GM19468 (cell line): ENCODE results near the gene MSANTD1.

ENCODE experiments used
- ATAC-seq: cut with Tn5 transposase; IDR thresholded peaks from one replicate; pipeline ENCODE4 v1.9.1; 2021; ENCODE audit warnings: mild to moderate bottlenecking, moderate library complexity, moderate number of reproducible peaks; ENCODE audit not compliant: unreplicated experiment; ENCODE audit errors: extremely low read depth

MSANTD1 gene

DNA sequence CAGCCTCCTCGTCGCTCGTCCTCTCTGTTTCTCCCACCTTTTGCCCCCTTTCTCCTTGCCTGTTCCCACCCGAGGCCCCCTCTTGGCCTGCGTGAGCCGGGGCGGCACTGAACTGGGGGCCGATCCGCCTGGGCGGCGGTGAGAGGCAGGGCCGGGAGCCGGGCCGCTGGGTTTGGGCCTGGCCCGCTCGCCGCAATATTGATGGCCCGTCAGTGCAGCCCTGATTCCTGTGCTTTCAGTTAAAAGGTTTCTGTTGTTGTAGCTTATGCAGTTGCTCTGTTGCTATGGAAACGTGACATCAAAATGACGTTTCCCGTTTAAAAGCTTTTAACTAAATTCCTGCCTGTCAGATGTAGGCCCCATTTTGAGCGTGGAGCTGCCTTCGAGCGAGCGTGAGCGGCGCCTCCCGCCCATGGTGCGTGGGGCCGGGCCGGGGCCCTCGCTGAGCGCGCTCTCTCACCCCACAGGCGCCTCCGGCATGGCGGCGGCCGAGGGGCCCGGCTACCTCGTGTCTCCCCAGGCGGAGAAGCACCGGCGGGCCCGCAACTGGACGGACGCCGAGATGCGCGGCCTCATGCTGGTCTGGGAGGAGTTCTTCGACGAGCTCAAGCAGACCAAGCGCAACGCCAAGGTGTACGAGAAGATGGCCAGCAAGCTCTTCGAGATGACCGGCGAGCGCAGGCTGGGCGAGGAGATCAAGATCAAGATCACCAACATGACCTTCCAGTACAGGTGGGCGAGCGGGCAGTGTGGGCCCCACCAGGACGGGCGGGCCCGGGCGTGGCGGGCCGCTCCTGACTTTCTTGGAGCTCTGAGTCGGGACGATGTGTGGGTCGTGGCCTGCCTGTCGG lies at the start of gene MSANTD1:
TSS of gene MSANTD1 (plus strand) at position 349 of the 851 bp plus-strand sequence. CDS start at position 413, 64 bp downstream.
- ATAC-seq = no peak

GRCh38 chr4:3199653-3200422 lies 49.1 kb upstream of the MSANTD1 start:
- no peak for ATAC-seq

GRCh38 chr4:3200423-3201090 lies 48.4 kb upstream of the MSANTD1 start:
- no peak for ATAC-seq

DNA sequence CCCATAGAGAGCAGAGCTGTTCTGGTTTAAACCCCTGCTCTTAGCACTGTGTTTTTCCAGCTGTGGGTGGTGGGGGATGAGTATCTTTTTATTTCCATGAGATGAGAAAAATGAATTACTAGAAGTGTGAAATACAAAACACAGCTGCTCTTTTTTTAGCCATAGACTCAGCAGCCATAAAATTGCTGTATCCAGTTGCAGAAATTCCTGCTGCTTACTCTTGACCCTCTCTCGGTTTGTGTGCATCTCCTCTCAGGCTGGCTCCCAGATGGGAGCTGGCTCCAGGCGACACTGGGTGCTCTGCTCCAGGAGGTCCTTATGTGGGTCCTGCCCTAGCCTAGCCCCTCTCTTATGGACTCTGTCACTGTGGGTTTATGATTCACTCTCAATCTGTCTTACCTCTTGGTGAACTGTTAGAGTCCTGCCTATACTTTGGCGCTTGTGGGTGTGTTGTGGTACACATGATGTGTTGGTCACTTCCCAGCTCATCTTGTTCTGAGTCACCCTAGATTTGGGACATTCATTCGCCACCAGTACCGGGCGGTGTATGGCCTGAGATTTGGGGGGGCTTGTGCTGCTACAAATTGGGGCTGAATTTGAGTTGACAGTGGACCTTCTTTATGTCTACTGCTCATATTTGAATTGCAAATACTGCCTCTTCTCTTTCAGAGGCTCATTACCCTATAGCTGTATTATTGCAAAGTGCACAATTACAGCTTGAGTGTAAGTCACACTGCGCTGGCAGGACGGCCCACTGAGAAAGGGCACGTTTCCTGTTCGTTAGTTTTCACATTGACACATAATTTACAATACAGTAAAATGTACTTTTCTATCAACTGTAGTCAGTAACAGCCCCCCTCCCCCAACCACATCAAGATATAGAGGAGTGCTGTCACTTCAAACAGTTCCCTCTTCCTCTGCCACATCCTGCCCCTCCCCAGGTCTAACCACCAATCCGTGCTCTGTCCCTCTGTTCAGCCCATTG lies 46.9 kb upstream of the MSANTD1 start:
- peak; percentile 20 for ATAC-seq

- ATAC-seq = no peak
These were observed 45.8 kb upstream of the MSANTD1 start for GRCh38 chr4:3202836-3203820.

DNA sequence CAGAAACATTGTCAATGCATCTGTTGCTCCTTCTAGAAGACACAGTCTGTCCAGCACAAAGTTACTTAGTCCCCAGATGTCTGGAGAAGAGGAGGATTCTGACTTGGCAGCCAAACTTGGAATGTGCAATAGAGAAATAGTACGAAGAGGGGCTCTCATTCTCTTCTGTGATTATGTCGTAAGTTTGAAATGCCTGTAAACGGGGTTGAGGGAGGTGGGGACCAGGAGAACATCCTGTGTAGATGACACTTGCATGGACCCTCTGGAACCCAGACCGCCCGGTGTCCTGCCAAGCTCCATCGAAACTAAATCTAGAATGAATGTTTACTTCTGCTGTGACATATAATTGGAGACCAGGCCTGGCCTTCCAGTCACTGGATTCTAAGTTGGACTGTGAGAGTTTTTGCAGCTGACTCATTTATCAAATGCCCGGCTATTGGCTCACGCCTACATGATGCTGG lies 45.0 kb upstream of the MSANTD1 start:
- no peak for ATAC-seq

GRCh38 chr4:3205995-3206394 lies 43.0 kb upstream of the MSANTD1 start:
- no peak for ATAC-seq

DNA sequence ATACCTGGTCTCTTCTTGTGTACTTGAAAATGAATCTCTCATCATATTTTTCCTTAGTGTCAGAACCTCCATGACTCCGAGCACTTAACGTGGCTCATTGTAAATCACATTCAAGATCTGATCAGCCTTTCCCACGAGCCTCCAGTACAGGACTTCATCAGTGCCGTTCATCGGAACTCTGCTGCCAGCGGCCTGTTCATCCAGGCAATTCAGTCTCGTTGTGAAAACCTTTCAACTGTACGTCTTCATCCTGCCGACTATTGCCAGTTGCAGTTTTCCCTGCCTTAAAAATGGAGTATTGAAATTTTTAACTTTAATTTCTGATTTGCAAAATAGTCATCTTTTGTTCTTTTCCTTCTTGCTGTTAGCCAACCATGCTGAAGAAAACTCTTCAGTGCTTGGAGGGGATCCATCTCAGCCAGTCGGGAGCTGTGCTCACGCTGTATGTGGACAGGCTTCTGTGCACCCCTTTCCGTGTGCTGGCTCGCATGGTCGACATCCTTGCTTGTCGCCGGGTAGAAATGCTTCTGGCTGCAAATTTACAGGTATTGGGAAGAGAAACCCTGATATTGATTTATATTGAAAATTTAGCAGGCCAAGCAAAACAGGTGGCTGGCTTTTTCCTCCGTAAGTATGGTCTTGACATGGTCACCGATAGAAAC lies 42.4 kb upstream of the MSANTD1 start:
- no peak for ATAC-seq

DNA sequence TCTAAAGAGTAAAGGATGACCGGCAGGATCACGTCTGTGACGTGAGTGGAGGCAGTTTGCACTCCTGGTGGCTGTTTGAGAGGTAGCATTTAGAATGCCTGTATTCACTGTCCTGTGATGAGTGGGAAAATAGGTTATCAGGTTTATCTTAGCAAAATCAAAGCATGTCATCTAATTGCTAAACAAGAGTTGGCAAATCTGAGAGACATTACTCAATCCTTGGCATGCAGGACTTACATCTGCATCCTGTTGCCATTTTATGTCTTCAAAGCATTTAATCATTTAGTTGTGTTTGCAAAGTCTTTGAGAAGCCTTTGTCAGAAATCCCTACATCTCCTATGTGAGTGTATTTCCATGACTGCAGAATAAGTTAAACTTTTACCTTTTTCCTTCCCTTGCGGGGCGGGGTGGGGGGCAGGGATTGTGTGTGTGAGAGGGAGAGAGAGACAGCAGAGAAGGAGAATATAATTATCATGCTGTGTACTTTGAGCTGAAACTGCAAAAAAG lies 41.4 kb upstream of the MSANTD1 start:
- no peak for ATAC-seq

- no peak for ATAC-seq
These were observed 40.1 kb upstream of the MSANTD1 start for GRCh38 chr4:3208826-3209225.

GRCh38 chr4:3209551-3210325 lies 39.2 kb upstream of the MSANTD1 start:
- ATAC-seq = no peak

DNA sequence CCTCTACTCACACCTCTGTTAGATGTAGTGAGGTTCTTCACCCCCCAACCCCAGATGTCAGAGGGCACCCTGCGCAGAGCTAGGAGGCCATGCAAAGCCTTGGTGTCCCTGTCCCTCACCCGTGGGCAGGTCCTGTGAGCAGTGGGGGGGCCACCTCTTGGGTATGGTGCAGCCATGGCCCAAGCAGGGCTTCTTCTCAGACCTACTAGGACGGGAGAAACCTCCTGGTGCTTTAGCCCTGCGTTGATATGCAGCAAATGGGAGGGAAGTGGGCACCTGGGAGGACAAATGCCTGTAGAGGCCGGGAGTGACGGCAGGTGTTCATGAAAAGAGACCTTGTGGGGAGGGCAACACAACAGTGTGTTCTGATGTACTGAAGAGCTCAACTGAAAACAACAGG lies 38.5 kb upstream of the MSANTD1 start:
- no peak for ATAC-seq

GRCh38 chr4:3211866-3212265 lies 37.1 kb upstream of the MSANTD1 start:
- ATAC-seq = no peak

DNA sequence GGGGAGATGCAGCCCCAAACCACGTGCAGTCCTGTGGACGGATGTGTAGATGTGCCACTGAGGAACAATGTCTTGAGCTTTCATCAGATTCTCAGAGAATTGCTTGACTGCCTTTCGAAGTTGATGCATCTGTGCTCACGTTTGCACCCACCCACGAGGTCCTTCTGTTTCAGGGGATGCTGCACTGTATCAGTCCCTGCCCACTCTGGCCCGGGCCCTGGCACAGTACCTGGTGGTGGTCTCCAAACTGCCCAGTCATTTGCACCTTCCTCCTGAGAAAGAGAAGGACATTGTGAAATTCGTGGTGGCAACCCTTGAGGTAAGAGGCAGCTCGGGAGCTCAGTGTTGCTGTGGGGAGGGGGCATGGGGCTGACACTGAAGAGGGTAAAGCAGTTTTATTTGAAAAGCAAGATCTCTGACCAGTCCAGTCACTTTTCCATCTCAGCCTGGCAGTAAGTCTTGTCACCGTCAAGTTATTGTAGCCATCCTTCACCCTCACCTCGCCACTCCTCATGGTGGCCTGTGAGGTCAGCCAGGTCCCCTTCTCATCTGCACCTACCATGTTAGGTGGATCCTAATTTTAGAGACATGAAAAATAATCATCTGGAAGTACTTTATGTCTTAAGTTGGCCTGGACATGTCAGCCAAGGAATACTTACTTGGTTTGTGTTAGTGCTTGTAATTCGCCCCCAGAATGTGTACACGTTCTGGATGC lies 36.4 kb upstream of the MSANTD1 start:
- ATAC-seq = no peak

GRCh38 chr4:3213106-3213425 lies 35.9 kb upstream of the MSANTD1 start:
- ATAC-seq = no peak

DNA sequence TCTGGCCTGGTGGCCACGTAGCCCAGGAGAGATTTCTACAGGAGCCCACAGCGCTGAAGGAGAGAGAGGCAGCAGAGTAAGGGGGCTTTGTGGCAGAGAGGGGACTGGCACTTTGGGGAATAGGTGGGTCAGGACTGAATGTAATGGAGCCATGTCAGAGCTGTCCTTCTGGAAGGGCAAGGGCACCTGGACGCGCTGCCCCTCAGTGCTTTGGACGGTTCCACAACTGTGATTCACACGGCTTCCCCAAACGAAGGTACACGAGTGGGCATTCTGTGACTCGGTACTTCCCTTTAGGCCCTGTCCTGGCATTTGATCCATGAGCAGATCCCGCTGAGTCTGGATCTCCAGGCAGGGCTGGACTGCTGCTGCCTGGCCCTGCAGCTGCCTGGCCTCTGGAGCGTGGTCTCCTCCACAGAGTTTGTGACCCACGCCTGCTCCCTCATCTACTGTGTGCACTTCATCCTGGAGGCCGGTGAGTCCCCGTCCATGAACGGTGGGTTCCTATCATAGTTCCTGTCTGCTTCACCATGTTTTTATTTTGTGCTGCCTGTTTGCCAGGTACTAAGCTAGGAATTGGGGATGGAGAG lies 35.2 kb upstream of the MSANTD1 start:
- ATAC-seq = no peak
